NB4 (cell line): Measurements from ENCODE around the gene MED13L.

Experiments used
- CTCF ChIP-seq: IDR thresholded peaks from one replicate; pipeline ENCODE4 v1.5.1; 2012; ENCODE audit warnings: low read depth, low read length
- MAX ChIP-seq: IDR thresholded peaks from 2 replicates; pipeline ENCODE4 v1.6.1; 2011; ENCODE audit warnings: low read depth, low read length
- POLR2A ChIP-seq: IDR thresholded peaks from 2 replicates; pipeline ENCODE4 v1.6.1; 2011; ENCODE audit warnings: mild to moderate bottlenecking; ENCODE audit not compliant: insufficient read length; ENCODE audit errors: extremely low read depth

- no peak for TF ChIP-seq CTCF
- no peak for TF ChIP-seq MAX
- TF ChIP-seq POLR2A: no peak
Measured at GRCh38 chr12:115968211-115968610, 309.3 kb downstream of the MED13L start.
